DND-41 (cell line): Measurements from ENCODE around the gene ITPR3.
"Not testable (repeated sequence)": the region's sequence is repeated elsewhere in the genome, so short reads cannot be mapped to it uniquely, and the experiment has no call there.

Source experiments
- ATAC-seq: fragments of 200-7000 bp; cut with Tn5 transposase; 3 replicates; pipeline ENCODE4 v1.9.1; 2021; ENCODE audit warnings: low read depth; ENCODE audit not compliant: insufficient read depth
- DNase-seq: peaks from one replicate; pipeline ENCODE4 v3.0.0-alpha.2; 2020
- H2AFZ ChIP-seq: 2 replicates; pipeline ENCODE4 v1.6.0; 2012; ENCODE audit warnings: low read depth, low read length
- H3K27ac ChIP-seq: 2 replicates; pipeline ENCODE4 v1.5.1; 2012; ENCODE audit warnings: low read length, inconsistent platforms
- H3K27me3 ChIP-seq: fragments of 200-600 bp; sonication (generic); 2 replicates; pipeline ENCODE4 v1.6.0; 2012; ENCODE audit warnings: low read length, mild to moderate bottlenecking, inconsistent platforms; ENCODE audit not compliant: insufficient read depth, poor library complexity
- H3K36me3 ChIP-seq: 2 replicates; pipeline ENCODE4 v1.5.1; 2012; ENCODE audit warnings: low read length, inconsistent platforms; ENCODE audit not compliant: insufficient read depth
- H3K4me1 ChIP-seq: 2 replicates; pipeline ENCODE4 v1.5.1; 2012; ENCODE audit warnings: mild to moderate bottlenecking, low read length; ENCODE audit not compliant: insufficient read depth
- H3K4me2 ChIP-seq: 2 replicates; pipeline ENCODE4 v1.6.0; 2012; ENCODE audit warnings: mild to moderate bottlenecking, moderate library complexity, low read length, inconsistent platforms; ENCODE audit not compliant: insufficient read depth
- H3K4me3 ChIP-seq, 2 experiments: fragments of 200-600 bp in 1 of 2; shearing (Covaris generic) in 1 of 2; 2 replicates each; pipeline ENCODE4 v1.5.1; 2012 to 2016; ENCODE audit warnings: inconsistent platforms in 2 of 2, low read length in 2 of 2, mild to moderate bottlenecking in 2 of 2, low read depth in 1 of 2, moderate library complexity in 1 of 2
- H3K79me2 ChIP-seq: 2 replicates; pipeline ENCODE4 v1.6.0; 2012; ENCODE audit warnings: low read length, inconsistent platforms; ENCODE audit not compliant: insufficient read depth
- H3K9ac ChIP-seq: 2 replicates; pipeline ENCODE4 v1.6.0; 2012; ENCODE audit warnings: low read depth, mild to moderate bottlenecking, inconsistent platforms, low read length, moderate library complexity
- H3K9me3 ChIP-seq: 2 replicates; pipeline ENCODE4 v1.5.1; 2012; ENCODE audit warnings: low read length, moderate library complexity, mild to moderate bottlenecking, inconsistent platforms; ENCODE audit not compliant: insufficient read depth, severe bottlenecking
- H4K20me1 ChIP-seq: 2 replicates; pipeline ENCODE4 v1.6.0; 2012; ENCODE audit warnings: low read length; ENCODE audit not compliant: insufficient read depth
- EZH2 ChIP-seq: IDR thresholded peaks from 3 replicates; pipeline ENCODE4 v1.6.1; 2012; ENCODE audit warnings: borderline replicate concordance, low read depth, mild to moderate bottlenecking, moderate library complexity, low read length, inconsistent platforms; ENCODE audit not compliant: severe bottlenecking
- TF ChIP-seq, protein P1 (sequence below): IDR thresholded peaks from 2 replicates; pipeline ENCODE4 v1.5.1; 2012; ENCODE audit warnings: borderline replicate concordance, low read length, moderate library complexity, mild to moderate bottlenecking; ENCODE audit not compliant: poor library complexity, severe bottlenecking; ENCODE audit errors: extremely low read depth

Gene ITPR3

DNA sequence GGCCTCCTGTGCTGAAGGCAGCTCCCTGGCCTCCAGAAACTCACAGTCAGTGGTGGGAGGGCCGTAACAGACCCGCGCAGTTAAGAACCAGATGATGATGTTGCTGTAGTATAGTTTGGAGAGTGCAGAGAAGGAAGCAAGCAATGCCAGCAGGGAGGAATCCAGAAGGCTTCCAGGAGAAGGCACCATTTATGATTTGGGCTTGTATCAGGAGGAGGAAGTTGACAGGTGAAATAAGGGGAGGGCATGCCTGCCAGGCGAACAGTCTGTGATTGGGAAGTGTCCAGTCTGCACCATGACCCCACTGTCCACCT lies 27.8 kb upstream of the ITPR3 start:
- ATAC-seq (no peak), DNase-seq (no peak)
- H3K36me3 ChIP-seq, result no peaks in the 10 kb centered on the region
- H3K27me3 ChIP-seq, result no peaks in the 10 kb centered on the region
- no peaks in the 10 kb centered on the region for H3K79me2 ChIP-seq
- H3K9me3 ChIP-seq, result no peaks in the 10 kb centered on the region
- no peak overlapping the region for H3K4me2 ChIP-seq
- no peak overlapping the region for H3K4me3 ChIP-seq
- H2AFZ ChIP-seq, result no peak overlapping the region
- H3K27ac ChIP-seq, result no peak overlapping the region
- TF ChIP-seq, protein P1, sequence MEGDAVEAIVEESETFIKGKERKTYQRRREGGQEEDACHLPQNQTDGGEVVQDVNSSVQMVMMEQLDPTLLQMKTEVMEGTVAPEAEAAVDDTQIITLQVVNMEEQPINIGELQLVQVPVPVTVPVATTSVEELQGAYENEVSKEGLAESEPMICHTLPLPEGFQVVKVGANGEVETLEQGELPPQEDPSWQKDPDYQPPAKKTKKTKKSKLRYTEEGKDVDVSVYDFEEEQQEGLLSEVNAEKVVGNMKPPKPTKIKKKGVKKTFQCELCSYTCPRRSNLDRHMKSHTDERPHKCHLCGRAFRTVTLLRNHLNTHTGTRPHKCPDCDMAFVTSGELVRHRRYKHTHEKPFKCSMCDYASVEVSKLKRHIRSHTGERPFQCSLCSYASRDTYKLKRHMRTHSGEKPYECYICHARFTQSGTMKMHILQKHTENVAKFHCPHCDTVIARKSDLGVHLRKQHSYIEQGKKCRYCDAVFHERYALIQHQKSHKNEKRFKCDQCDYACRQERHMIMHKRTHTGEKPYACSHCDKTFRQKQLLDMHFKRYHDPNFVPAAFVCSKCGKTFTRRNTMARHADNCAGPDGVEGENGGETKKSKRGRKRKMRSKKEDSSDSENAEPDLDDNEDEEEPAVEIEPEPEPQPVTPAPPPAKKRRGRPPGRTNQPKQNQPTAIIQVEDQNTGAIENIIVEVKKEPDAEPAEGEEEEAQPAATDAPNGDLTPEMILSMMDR, result no peak
- no peak for TF ChIP-seq EZH2
- H3K4me1 ChIP-seq, result no peaks in the 10 kb centered on the region
- H4K20me1 ChIP-seq, result no peaks in the 10 kb centered on the region
- no peak overlapping the region for H3K9ac ChIP-seq

DNA sequence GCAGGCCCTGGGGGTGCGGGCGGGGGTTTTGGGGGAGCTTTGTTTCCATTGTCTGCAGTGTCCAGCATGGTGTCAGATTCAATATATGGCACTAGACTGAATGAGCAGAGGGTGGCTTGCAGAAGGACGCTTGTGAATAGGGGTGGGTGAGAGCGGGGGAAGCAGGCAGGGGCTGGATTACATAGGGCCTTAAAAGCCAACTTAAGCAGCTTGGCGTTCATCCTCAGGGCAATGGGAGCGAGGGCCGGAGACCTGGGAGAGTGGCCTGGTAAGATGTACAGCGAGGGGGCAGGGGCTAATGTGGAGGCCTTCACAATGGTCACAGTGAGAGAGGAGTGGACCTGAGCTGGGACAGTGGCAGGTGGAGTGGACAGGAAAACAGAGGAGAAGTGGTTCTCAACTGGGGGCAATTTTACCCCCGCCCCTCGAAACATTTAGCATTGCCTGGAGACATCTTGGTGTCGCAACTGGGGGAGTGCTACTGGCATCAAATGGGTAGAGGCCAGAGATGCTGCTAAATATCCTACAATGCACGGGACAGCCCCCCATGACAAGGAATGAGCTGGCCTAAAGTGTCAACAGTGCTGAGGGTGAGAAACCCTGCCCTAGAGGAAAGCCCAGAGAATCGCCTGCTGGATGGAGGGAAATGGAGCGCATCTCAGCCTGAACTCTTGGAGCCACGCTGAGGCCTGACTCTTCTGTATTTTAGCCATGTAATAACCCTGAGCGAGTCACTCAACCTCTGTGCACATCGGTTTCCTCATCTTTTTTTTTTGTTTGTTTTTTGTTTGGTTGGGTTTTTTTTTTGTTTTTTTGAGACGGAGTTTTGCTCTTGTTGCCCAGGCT lies 25.9 kb upstream of the ITPR3 start:
- no peak overlapping the region for H3K4me2 ChIP-seq
- no peaks in the 10 kb centered on the region for H4K20me1 ChIP-seq
- H3K27me3 ChIP-seq, result no peaks in the 10 kb centered on the region
- H2AFZ ChIP-seq, result no peak overlapping the region
- TF ChIP-seq, protein P1, result no peak
- TF ChIP-seq EZH2, result no peak
- H3K4me1 ChIP-seq, result no peaks in the 10 kb centered on the region
- no peak overlapping the region for H3K9ac ChIP-seq
- no peaks in the 10 kb centered on the region for H3K9me3 ChIP-seq
- H3K4me3 ChIP-seq, result no peak overlapping the region
- DNase-seq (no peak), ATAC-seq (no peak)
- H3K79me2 ChIP-seq, result no peaks in the 10 kb centered on the region
- no peaks in the 10 kb centered on the region for H3K36me3 ChIP-seq
- H3K27ac ChIP-seq, result no peak overlapping the region

DNA sequence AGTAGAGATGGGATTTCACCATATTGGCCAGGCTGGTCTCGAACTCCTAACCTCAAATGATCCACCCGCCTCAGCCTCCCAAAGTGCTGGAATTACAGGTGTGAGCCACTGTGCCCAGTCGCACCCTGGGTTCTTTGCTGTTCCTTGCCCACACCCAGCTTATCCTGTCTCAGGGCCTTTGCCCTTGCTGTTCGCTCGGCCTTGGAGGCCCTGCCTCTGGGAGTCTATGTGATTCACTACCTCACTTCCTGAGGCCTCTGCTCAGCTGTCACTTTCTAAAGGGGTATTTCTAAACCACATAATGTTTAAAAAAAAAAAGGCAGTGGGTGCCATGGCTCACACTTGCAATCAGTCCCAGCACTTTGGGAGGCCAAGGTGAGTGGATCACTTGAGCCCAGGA lies 24.2 kb upstream of the ITPR3 start:
- not testable (repeated sequence) for H3K4me1 ChIP-seq, H3K9ac ChIP-seq, H2AFZ ChIP-seq, H3K27ac ChIP-seq, H3K4me2 ChIP-seq, H3K79me2 ChIP-seq, H3K4me3 ChIP-seq, H3K36me3 ChIP-seq, H3K9me3 ChIP-seq, H3K27me3 ChIP-seq, H4K20me1 ChIP-seq
- DNase-seq, result peak; percentile 18
- peak; percentile 55; the same call in 1 of the 3 replicates for ATAC-seq

DNA sequence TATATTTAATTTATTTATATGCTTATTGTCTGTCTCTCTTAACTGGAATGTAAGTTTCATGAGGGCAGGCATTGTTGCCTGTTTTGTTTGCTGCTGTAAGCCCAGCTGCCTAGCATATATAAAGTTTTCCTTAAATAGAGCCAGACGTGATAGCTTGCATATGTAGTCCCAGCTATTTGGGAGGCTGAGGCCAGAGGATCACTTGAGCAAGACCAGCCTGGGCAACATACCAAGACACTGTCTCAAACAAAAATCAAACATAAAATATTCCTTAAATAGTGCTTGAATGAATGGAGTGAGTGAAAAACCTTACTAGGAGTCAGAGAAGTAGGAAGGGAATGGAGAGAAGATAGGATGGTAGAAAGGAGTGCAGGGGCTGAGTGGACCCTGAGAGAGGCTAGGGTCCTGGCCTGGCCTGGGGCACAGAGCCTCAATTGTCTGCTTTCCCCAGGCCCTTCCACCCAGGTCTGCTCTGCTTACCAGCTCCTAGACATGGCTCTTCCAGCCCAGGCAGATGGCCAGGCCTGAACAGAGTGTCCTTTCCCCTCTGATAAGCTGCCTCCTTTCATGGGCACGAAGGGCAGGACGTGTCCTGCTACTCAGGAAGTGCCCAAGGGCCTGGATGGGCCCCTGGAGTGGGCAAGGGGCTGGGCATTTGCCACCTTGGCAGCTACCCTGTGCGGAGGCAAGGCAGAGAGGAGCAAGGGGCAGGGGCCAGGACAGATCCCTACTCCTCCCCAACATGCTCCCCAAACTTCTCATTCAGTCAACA lies 23.4 kb upstream of the ITPR3 start:
- Histone ChIP-seq H3K4me1 (no peaks in the 10 kb centered on the region), H3K9me3 (no peaks in the 10 kb centered on the region), H2AFZ (no peak overlapping the region), H3K27me3 (no peaks in the 10 kb centered on the region), H3K79me2 (no peaks in the 10 kb centered on the region), H3K4me3 (no peak overlapping the region), H3K36me3 (no peaks in the 10 kb centered on the region), H3K9ac (no peak overlapping the region), H3K27ac (no peak overlapping the region), H3K4me2 (no peak overlapping the region), H4K20me1 (no peaks in the 10 kb centered on the region)
- TF ChIP-seq, protein P1, result no peak
- TF ChIP-seq EZH2, result no peak
- no peak for ATAC-seq
- DNase-seq, result no peak
